GM19372 (cell line): Measurements from ENCODE around the gene SEMA4D.

ENCODE experiments used
- ATAC-seq: cut with Tn5 transposase; IDR thresholded peaks from one replicate; pipeline ENCODE4 v1.9.1; 2021; ENCODE audit warnings: mild to moderate bottlenecking, low read depth, moderate library complexity; ENCODE audit not compliant: unreplicated experiment

Gene SEMA4D

DNA sequence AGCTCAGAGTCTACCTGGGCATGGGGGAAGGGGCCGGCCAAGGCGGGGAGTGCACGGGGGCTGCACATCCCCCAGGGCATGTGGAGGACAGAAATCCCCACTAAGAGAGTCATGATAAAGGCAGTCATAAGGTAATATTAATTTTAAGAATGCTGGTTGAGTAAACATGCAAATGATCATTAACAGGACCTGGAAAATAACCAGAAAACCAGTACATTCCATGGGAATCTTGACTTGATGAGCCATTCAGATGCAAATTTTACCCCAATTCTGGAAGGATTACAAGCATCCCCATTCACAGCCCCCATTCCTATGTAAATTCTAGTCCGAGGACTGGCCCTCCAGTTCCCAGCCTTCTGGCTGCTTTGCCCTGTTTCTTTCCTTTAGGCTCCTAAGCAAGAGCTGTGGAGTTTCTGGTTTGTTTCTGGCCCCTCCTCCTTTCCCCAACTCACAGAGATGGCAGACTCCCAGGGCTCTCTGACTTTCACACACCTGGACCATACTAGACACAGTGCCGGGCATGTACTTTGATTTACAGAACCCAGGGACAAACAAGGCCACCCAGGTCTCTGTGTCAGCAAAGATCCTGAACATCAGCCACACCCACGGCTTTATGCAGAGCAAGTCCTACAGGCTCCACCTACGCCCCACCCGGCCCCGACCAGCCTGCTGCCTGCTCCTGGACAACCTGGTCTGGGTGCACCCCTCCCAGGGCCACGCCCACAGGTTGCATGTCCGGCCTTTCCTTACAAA lies 62.7 kb downstream of the SEMA4D start:
- ATAC-seq, result no peak

DNA sequence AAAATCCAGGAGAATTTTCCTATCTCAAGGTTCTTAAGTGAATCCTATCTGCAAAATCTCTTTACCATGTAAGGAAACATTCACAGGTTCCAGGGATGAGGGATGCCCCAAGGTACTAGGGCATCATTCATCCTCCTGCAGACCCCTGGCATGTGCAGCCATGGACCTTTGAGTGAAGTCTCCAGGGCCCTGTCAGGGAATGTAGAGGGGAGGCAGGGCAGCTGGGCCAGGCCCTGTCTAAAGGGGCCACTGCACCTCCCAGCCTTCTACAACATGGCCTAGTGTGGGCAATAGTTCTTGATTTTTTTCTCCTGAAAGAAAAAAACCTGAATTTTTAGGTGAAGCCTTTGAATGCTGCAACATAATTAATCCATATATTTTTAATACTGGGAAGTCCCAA lies 63.3 kb downstream of the SEMA4D start:
- no peak for ATAC-seq

DNA sequence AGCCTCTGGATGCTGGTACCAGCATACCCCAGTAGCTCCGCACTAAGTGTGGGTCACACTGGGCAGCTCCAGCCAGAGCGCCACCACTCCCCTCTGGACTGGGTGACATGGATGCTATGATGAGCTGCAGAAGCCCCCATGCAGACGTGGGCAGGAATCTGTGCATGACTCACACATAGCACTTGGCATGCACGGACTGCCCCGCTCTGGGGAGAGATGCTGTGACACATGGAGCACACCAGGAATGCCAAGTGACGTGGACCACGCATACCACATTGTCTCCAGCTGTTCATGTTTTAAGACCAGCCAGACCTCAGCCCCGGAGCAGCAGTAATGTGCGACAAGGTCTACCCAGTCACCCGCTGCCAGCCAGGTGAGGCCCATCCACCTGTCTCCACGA lies 64.1 kb downstream of the SEMA4D start:
- no peak for ATAC-seq

DNA sequence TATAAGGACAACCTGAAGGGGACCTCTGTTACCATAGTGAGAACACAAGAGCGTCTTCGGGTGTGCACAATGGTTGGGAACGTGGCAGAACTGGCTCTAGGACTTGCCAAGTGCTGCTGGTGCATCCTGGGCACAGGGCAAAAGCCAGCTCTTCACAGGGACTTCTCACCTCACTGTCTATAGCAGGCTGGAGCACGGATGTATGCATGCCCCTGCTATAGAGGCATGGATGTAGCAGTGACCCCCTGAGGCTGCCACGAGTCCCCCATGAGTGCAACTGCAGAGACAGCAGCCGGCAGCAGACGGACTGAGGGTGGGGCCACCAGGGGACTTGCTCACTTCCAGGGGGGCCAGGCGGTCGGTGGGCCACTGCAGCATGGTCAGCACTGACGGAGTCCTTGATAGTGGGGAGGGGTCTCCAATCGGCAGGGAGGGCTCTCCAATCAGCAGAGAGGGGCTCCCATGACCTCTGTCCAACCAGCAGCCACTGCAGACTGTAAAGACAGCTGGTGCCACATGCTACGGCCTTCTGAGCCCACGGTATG lies 64.9 kb downstream of the SEMA4D start:
- ATAC-seq, result no peak

DNA sequence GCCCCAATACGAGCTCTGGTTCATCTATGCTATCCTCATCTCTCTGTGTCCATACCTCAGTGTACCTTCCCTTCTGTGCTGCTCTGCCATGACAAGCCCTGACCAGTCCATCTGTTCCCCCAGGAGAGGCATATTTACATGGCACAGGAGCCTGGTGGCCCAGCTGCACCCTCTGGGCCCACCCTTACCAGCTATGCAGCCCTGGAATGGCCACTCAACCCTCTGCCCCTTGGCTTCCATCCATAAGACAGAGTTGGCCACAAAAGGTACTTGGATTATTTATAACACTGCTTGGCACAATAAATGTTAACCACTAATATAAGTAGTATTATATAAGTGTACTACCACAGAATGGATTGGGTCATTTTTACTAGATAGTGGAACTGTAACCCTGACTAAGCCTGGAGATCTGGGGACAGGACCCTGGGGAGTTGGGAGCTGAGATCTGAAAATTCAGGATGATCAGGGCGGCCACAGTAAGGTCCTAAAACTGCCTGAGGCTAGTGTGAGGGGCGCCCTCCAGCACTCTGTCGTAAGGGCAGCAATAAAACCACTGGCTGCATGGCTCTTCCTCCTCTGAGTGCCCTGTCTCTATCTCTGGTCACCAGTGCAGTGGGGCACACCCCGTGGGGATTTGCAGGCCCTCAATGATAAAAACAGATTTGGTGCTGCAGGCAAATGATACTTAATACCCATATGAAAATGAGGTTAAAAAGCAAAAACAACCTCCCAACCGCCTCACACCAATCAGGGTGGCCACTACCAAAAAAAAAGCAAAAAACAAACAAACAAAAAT lies 65.8 kb downstream of the SEMA4D start:
- no peak for ATAC-seq

DNA sequence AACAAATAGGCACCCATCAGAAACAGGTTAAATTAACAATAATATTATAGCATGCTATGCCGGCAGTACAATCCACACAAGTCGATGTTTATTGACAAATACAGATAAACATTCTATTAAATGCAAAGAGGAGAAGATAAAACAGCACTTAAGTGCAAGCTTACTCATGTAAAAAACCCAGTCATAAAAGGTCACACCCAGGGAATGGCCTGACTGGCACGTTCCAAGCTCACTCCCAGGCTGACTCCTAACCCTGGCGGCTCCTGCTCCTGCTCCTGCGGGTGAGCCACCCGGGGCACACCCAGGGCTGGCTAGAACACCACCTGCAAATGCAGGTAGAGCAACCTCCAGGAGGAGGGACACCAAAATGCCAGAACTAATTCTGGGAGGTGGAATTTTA lies 66.9 kb downstream of the SEMA4D start:
- no peak for ATAC-seq

DNA sequence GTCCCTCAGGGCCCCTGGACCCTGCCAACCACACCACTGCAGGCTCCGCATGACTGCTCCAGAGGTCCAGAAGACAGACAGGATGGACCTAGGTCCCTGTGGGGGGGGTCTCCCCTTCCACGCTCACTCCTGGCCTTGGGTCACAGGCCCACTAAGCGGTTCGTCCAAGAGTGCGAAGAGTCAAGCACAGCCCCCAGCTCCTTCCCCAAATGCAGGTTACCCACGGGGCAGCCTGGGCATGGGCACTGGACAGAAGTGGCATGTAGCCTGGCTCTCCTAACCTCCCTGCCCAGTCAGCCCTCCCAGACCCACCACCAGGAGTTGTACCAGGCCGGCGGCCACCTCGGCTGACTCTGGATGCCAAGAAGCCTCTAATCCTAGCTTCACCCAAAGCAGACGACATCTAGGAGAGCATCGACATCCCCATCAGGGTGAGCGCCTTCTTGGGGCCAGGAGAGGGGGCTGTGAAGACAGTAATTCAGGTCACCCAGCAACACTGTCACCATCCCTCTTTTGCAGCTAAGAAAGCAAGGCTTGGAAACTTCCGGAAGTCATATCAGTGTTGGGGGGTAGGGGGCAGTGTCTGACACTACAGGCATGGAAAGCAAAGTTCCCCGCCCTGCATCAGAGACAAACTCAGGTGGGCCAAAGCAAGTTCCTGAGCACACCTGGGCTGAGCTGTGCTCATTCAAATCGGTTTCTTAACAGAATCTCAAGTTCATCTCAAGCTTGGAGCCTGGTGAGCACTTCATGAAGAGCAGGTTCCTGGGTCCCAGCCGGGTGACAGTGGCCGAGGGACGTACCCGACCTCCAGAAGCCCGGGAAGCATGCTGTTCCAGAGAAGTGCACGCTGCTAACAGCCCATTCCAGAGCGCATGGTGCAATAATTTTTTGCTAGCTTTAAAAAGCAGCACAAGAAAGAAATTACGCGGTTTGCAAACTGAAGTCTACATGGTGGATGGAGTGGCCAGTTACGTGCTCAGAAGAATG lies 68.7 kb downstream of the SEMA4D start:
- ATAC-seq, result no peak

DNA sequence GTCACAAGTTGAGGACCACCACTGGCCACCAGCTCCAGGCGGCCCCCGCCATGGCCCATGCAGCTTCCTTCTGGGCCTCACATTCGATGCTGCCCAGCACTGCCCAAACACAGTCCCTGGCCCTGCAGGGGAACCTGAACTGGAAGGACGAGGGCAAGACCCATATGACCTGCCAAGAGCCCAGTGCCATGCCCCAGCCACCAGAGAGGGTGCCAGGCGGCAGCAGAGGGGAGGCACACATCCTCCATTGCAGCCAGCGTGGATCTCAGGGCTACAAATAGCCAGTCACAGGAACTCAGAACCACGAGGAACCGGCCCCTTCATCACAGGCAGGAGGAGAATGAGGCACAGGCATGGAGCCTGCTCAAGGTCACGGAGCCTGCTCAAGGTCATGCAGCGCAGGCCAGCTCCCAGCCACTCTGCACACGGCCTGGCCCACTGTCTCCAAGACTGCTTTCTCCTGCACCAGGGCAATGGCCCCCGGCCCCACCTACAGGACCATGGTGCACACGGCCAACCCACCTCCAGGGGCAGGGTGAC lies 69.6 kb downstream of the SEMA4D start:
- ATAC-seq, result no peak

DNA sequence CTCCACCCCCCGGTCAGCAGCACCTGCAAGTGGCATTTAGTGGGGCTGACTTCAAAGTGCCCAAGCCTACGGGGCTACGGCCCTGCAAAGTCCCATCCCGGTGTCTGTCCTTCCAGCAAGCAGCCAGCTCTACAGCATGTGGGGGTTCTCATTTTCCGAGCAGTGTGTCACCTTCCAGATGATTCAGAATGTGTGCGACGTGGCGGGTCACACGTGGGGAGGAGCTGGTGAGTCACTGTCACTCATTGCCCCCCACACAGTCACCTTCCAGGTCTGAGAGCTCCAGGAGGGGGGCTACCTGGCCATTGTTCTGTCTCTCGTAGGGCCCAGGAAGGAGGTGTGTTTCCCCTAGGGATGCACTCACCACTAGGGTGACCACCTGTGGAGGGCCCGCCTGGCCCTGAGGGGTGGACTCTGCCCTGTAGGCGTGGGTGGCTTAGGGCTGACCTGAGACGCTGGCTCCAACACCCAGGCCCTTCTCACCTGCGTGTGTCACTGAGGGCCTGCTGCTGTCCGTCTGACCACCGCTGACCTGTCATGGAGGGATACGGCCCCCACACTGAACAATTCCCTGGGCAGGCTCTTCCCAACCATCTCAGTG lies 70.2 kb downstream of the SEMA4D start:
- no peak for ATAC-seq

DNA sequence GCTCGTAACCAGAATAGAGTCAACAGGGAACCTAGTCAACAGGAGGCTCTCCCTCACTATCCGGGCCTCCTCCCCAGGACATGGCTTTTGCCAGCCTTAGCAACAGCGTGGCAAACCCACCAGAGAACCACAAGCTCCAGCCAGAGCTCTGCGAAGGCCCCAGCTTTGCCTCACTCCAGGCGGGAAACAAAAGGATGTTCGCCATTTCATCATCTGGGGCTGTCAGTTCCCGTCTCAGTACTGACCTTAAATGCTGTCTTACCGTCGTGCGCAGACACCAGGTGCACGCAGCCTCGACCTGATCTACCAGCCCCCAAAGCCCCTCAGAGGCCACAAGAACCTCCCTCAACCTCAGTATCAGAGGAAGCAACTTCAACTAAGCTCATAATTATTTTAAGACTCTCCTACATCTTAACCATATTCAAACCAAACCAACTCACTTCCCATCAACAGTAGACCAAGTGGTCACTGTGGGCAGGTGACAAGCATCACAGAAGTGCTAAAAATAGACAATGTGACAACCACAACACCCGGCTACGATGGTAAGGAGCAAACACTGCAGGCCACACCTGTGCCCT lies 71.4 kb downstream of the SEMA4D start:
- ATAC-seq, result peak; percentile 75

DNA sequence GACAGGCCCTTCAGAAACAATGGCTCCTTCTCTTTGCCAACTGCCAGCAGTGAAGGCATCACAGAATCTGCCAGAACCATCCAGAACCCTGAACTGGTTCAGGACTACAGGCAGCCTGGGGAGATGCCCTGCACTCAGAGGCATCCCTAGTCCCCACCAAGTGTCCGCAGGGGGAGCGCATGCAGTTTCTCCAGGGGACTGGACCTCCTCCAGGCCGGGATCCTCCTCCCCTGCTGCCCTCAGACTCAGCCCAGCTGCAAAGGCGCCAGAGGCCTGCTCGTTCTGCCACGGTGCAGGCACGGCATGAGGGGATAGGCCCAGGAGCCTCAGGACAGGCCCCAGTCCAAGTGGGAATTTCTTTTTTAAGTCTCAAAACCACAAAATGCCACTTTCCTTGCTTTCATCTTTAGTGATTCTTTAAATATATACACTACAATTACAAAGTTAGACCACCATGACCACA lies 72.0 kb downstream of the SEMA4D start:
- no peak for ATAC-seq

DNA sequence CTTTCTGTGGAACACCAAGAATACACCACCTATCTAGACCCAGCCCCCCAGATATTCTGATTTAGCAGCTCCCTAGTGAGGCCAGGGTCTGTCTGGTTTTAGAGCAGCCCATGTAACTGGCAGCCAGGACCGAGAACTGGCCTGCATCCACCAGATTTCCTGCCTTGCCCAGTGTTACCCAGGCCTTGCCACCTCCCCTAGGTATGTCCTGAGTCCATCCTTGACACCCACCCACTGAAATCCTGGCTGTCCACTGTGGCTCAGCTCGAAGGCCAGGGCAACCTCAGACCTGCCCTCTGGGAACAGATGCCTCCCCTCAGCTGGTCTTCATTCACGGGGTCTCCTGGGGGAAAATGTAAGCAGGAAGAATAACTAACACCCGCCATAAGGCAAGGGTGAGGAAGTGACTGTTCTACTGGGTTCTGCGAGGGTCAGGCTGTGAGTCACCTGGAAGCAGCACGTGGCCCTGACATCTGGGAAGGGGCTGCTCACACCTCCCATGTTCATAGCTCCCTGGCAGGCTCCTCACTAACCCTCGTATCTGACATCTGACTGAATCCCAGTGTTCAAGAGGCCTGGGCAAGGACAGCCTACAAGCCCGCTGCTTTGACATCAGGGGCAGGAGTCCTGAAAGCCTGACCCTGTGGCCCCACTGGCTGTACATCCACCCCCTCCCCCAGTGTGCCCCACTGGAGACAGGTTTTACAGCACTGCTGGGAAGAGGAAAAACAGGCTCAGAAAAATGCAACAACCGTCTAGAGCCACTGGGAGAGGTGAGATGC lies 72.7 kb downstream of the SEMA4D start:
- ATAC-seq, result no peak

DNA sequence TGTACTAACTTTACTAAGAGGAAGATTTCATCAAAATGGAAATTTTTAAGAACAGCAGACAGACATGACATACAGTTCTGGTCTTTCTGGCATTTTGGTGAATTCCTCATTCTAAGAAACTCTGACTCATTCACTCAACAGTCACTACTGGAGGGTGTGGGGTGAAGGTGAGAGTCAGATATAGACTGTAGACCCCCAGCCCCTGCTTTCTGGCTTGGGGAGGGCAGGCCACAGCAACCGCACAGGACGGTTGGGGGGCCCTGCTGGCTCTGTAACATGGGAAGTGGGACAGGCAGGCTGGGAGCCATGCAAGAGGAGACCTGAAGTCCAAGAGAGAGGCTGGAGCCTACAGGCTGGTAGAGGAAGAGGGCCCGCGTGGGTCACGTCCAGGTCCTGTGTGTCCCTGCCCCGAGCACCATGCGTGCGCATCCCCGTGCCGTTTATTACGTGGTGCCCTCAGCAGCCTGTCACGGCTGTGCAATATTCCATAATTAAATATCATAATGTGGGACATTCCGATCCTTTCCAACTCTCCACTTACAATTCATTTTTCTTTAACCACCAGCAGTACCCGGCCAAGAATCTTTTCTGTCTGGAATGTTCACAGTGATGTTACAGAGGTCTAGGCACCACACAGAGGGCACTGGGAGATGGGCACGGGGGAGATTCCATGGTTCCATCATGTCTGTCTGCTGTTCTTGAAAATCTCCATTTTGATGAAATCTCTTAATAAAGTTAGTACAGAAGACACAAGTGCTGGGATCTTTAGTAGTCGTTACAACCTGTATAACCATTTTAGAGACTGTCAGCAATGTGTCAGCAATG lies 75.5 kb downstream of the SEMA4D start:
- ATAC-seq, result no peak

DNA sequence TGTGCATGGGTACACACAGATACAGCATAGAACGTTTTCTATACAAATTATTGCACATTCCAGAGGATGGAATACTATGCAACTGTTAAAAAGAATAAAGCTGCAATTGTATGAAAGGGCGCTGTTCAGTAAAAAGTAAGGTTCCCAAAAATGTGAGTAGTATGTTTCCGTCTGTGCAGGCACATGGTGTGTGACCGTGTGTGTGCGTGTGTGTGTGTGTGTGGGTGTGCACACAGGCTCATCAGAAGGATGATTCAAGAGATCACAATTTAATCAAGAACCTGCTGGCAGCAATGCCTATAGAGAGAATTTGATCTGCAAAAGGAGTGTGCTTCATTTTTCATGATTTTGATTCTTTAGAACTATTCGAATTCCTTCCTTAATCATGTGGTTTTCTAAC lies 76.3 kb downstream of the SEMA4D start:
- ATAC-seq, result no peak

DNA sequence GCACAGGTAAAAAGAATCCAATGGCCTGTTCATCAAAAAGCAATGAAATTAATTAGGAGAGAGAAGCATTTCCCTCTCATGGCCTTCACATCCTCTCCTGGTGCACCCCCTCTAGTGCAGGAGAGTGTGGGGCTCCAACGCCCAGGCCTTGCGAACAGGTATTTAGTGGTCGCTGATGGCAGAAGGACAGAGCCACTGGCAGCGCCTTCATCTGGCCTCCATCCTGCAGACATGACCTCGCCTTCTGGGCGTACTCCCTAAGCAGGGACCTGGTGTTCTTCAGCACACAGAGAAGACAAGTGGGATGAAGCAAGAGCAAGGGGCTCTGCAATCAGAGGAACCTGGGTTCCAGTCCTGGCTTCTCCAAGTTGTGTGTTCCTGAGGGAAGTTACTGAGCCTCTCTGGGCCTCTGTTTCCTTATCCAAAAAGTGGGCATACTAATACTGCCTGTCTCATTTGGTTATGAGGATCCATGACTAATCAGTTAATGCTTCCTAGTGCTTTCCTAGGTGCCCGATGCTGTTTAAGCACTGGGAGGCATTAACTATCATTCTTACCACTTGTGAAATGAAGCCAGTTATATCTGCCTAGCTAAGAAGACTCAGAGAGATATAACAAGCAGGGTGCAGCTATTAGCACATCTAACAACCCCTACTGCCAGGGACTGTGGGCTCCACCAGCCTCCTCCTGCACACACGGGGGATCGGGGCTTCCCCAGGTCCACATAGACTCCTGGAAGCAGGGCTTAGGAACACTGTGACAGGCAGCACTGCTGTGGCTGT lies 77.3 kb downstream of the SEMA4D start:
- no peak for ATAC-seq

DNA sequence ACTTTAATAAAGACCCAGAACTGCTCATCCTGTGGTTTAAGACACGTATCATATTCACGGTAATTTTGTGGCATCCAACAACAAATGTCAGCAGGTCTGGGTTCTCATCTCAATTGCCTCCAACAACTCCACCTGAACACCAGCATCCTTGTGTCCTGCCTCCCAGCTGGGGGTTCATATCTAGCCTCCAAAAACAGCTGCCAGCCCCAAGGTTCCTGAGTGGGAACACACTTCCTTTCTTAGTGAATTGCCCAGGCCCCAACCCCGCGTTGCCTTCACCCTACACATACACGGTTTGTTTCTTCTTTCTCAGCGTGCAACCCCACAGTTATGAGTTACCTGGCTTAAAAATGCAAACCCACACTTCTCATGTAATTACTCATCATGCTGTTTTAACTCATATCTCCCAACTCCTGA lies 77.9 kb downstream of the SEMA4D start:
- no peak for ATAC-seq
